HG03039 (cell line): ENCODE results near the gene PDZK1IP1.
"Not testable (repeated sequence)": the region's sequence is repeated elsewhere in the genome, so short reads cannot be mapped to it uniquely, and the experiment has no call there.

Experiments used
- ATAC-seq: cut with Tn5 transposase; IDR thresholded peaks from one replicate; pipeline ENCODE4 v1.9.1; 2021; ENCODE audit warnings: mild to moderate bottlenecking, moderate library complexity; ENCODE audit not compliant: unreplicated experiment

Gene PDZK1IP1

DNA sequence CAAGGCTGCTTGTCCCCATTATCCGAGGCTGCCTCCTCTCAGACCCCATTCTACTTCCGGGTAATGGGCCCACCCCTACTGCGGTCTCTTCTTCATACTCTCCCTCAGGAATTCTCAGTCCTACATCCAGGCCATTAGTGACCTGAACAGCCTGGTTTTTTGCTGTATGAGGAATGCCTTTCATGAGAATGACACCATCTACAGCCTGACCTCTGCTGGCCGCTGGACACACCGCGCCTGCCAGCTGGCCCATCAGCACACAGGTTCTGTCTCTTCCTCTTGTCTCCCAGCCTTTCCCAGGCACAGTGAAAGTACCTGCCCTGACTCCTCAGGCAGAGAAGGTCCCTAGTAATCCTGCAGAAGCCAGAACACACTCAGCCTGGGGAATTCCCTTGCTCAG lies 46.2 kb downstream of the PDZK1IP1 start:
- not testable (repeated sequence) for ATAC-seq

DNA sequence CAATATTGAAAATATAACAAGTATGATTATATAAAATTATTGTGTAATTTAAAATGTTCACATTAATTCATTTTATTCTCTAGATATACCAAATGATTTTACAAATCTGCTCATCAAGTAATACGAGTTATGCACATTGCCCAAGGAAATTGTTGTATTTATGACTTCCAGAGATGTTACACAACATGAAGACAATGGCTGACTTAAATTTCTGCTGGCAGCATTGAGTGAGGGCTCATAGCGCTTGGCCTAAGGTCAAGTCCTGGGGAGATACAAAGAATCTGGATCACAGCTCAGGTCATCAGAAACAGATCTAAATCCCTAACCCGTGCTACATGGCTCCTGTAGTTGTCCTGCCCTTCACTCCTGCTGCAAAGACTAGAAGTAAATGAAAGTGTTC lies 49.5 kb downstream of the PDZK1IP1 start:
- not testable (repeated sequence) for ATAC-seq

DNA sequence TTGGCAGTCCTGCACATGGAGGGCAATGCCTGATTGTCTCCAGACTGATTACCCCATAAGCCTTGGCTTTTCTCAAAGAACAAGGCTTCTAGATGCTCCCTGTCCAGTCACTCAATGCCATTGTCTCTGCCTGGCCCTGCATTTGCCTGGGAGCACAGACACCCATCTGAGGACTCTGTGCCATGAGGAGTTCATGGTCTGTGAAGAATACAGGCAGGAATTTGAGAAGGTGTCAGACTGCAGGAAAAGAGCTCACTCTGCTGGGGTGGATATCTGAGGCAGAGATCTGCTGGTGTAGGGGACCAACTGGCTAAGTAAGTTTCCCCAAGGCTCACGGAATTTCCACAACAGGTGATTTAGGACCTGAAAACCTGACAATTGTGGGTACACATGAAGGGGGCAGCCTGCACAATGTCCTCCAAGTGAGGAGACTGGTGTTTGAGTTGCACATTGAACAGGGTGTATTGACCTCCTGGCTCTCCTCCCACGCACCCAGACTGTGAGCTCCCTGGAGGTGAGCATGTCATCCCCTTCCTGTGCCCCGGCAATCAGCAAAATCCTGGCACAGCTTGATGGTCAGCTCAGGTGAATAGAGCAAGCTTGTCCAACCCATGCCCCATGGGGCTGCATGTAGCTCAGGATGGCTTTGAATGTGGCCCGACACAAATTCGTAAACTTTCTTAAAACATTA lies 51.8 kb downstream of the PDZK1IP1 start:
- ATAC-seq = no peak

DNA sequence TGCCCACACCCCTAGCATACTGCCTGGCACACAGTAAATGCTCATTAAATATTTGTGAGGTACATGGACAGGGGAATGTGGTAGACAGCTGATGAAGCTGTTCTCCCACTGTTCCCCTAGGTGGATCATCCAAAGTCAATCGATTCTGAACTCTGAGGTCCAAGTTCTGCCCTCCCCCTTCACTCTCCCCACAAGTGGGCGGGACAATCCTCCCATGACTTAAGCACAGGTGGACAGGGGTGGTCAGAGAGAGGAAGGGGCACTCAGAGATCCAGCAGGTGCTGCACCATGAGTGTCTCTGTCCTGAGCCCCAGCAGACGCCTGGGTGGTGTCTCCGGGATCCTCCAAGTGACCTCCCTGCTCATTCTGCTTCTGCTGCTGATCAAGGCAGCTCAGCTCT lies 52.6 kb downstream of the PDZK1IP1 start, which contains the start of gene CYP4A22:
CYP4A22 (plus strand) TSS at position 244 of the 400 bp plus-strand sequence; CDS start at position 289, 45 bp downstream.
- no peak for ATAC-seq
